NCI-H524 treated with DMSO at 0.1 percent for 48 hours (cell line): Measurements from ENCODE around the gene MED14.

Experiments
- DNase-seq: peaks from one replicate; lab custom pipeline; 2025; lab: John Stamatoyannopoulos, UW

MED14 gene

GRCh38 chrX:40729598-40730584 is 5.5 kb downstream of the MED14 start:
- DNase-seq, result no peak

- DNase-seq, result no peak
Observed at GRCh38 chrX:40727581-40728252, 7.6 kb downstream of the MED14 start.

- no peak for DNase-seq
Observed at GRCh38 chrX:40727093-40727492, 8.2 kb downstream of the MED14 start.

- no peak for DNase-seq
Observed at GRCh38 chrX:40722930-40723329, 12.4 kb downstream of the MED14 start.

- DNase-seq, result no peak
Observed at GRCh38 chrX:40721489-40722106, 13.7 kb downstream of the MED14 start.

GRCh38 chrX:40720792-40721191 is 14.6 kb downstream of the MED14 start:
- DNase-seq, result no peak

GRCh38 chrX:40720339-40720738 is 15.0 kb downstream of the MED14 start:
- no peak for DNase-seq

GRCh38 chrX:40719731-40720130 is 15.6 kb downstream of the MED14 start:
- no peak for DNase-seq

GRCh38 chrX:40719218-40719617 is 16.1 kb downstream of the MED14 start:
- DNase-seq, result no peak

GRCh38 chrX:40709395-40709794 is 25.9 kb downstream of the MED14 start:
- DNase-seq, result no peak

- DNase-seq, result no peak
Observed at GRCh38 chrX:40705658-40706312, 29.6 kb downstream of the MED14 start.

- DNase-seq, result no peak
Observed at GRCh38 chrX:40700640-40701342, 34.6 kb downstream of the MED14 start.

GRCh38 chrX:40698851-40699250 is 36.5 kb downstream of the MED14 start:
- no peak for DNase-seq

GRCh38 chrX:40694802-40695201 is 40.5 kb downstream of the MED14 start:
- no peak for DNase-seq

GRCh38 chrX:40688929-40689328 is 46.4 kb downstream of the MED14 start:
- no peak for DNase-seq

- no peak for DNase-seq
Observed at GRCh38 chrX:40687169-40687568, 48.2 kb downstream of the MED14 start.

GRCh38 chrX:40685362-40685918 is 49.9 kb downstream of the MED14 start:
- DNase-seq, result no peak

GRCh38 chrX:40684092-40684491 is 51.2 kb downstream of the MED14 start:
- no peak for DNase-seq

GRCh38 chrX:40683245-40683644 is 52.1 kb downstream of the MED14 start:
- DNase-seq, result no peak

GRCh38 chrX:40671126-40671525 is 64.2 kb downstream of the MED14 start:
- no peak for DNase-seq
